Neural cell (in vitro differentiated cells): Measurements from ENCODE around the gene SLC49A4. TPM values are rescaled to one million over a fixed set of nuclear protein-coding genes. Genes with fewer than 3 reads are reported as not detected.

ENCODE experiments used
- H2AFZ ChIP-seq: fragments of 200-600, 300-800 bp; sonication (generic), shearing (Covaris generic); 2 replicates; pipeline ENCODE4 v1.6.0; 2014; ENCODE audit warnings: low read depth, mild to moderate bottlenecking, antibody characterized with exemption, low read length, moderate library complexity
- H3F3A ChIP-seq: fragments of 200-600 bp; shearing (Covaris generic); 2 replicates; pipeline ENCODE4 v1.6.1; 2016; ENCODE audit warnings: mild to moderate bottlenecking, moderate library complexity, mixed read lengths, antibody characterized with exemption, low read length; ENCODE audit not compliant: insufficient read depth, poor library complexity, severe bottlenecking
- H3K27ac ChIP-seq: fragments of 200-600, 300-800 bp; sonication (generic), shearing (Covaris generic); 2 replicates; pipeline ENCODE4 v1.5.1; 2014; ENCODE audit warnings: mild to moderate bottlenecking, low read length, moderate library complexity
- H3K27me3 ChIP-seq: fragments of 300-800, 200-600 bp; sonication (generic), shearing (Covaris generic); 2 replicates; pipeline ENCODE4 v1.6.0; 2014; ENCODE audit warnings: mild to moderate bottlenecking, low read depth, low read length, moderate library complexity; ENCODE audit not compliant: insufficient read depth
- H3K36me3 ChIP-seq: fragments of 300-800, 200-600 bp; sonication (generic), shearing (Covaris generic); 2 replicates; pipeline ENCODE4 v1.5.1; 2014; ENCODE audit warnings: mild to moderate bottlenecking, antibody characterized with exemption, low read length, moderate library complexity; ENCODE audit not compliant: insufficient read depth
- H3K4me2 ChIP-seq: fragments of 300-800, 200-600 bp; sonication (generic), shearing (Covaris generic); 2 replicates; pipeline ENCODE4 v1.6.0; 2014; ENCODE audit warnings: mild to moderate bottlenecking, low read length
- H3K4me3 ChIP-seq: fragments of 300-800, 200-600 bp; sonication (generic), shearing (Covaris generic); 2 replicates; pipeline ENCODE4 v1.5.1; 2014; ENCODE audit warnings: mild to moderate bottlenecking, low read length, moderate library complexity
- H3K79me2 ChIP-seq: fragments of 200-600 bp; shearing (Covaris generic); replicated peaks from 2 replicates; pipeline ENCODE4 v1.6.0; 2014; ENCODE audit warnings: mild to moderate bottlenecking, low read length, moderate library complexity; ENCODE audit not compliant: insufficient read depth
- H3K9ac ChIP-seq: fragments of 300-800, 200-600 bp; sonication (generic), shearing (Covaris generic); 2 replicates; pipeline ENCODE4 v1.6.1; 2016; ENCODE audit warnings: mild to moderate bottlenecking, low read length, mixed read lengths
- H3K9me2 ChIP-seq: fragments of 200-600 bp; shearing (Covaris generic); 2 replicates; pipeline ENCODE4 v1.6.1; 2016; ENCODE audit warnings: mild to moderate bottlenecking, low read length, mixed read lengths; ENCODE audit not compliant: insufficient read depth
- H3K9me3 ChIP-seq: fragments of 200-600, 300-800 bp; sonication (generic), shearing (Covaris generic); 2 replicates; pipeline ENCODE4 v1.6.1; 2016; ENCODE audit warnings: mild to moderate bottlenecking, mixed run types, low read length, moderate library complexity, mixed read lengths
- H4K20me1 ChIP-seq: fragments of 200-600 bp; shearing (Covaris generic); 2 replicates; pipeline ENCODE4 v1.6.1; 2016; ENCODE audit warnings: mild to moderate bottlenecking, mixed run types; ENCODE audit not compliant: insufficient read depth
- CTCF ChIP-seq: fragments of 450-650 bp; IDR thresholded peaks from 2 replicates; pipeline ENCODE4 v1.5.1; 2014; ENCODE audit warnings: antibody characterized with exemption, mild to moderate bottlenecking, moderate library complexity; ENCODE audit not compliant: poor library complexity, severe bottlenecking
- EP300 ChIP-seq: fragments of 450-650 bp; conservative IDR thresholded peaks from 2 replicates; pipeline ENCODE4 v1.6.1; 2014; ENCODE audit warnings: antibody characterized with exemption, mild to moderate bottlenecking, moderate library complexity; ENCODE audit not compliant: poor library complexity, severe bottlenecking
- EZH2 ChIP-seq: fragments of 200-600, 300-800 bp; shearing (Covaris generic), sonication (generic); IDR thresholded peaks from 2 replicates; pipeline ENCODE4 v1.6.1; 2014; ENCODE audit warnings: antibody characterized with exemption, low read length, borderline replicate concordance, mild to moderate bottlenecking; ENCODE audit not compliant: insufficient read depth, poor library complexity, severe bottlenecking
- MXI1 ChIP-seq: fragments of 450-650 bp; conservative IDR thresholded peaks from 2 replicates; pipeline ENCODE4 v1.6.1; 2014; ENCODE audit warnings: antibody characterized with exemption, mild to moderate bottlenecking; ENCODE audit not compliant: poor library complexity, severe bottlenecking
- POLR2AphosphoS5 ChIP-seq: IDR thresholded peaks from 2 replicates; pipeline ENCODE4 v1.6.1; 2012
- RAD21 ChIP-seq: fragments of 450-650 bp; conservative IDR thresholded peaks from 2 replicates; pipeline ENCODE4 v1.6.1; 2014; ENCODE audit warnings: antibody characterized with exemption, mild to moderate bottlenecking, moderate library complexity
- REST ChIP-seq: IDR thresholded peaks from 2 replicates; pipeline ENCODE4 v1.6.1; 2012; ENCODE audit warnings: borderline replicate concordance
- SMC3 ChIP-seq: fragments of 450-650 bp; conservative IDR thresholded peaks from 2 replicates; pipeline ENCODE4 v1.6.1; 2014; ENCODE audit warnings: antibody characterized with exemption, mild to moderate bottlenecking, moderate library complexity; ENCODE audit not compliant: poor library complexity
- TAF1 ChIP-seq: IDR thresholded peaks from 2 replicates; pipeline ENCODE4 v1.6.1; 2012; ENCODE audit warnings: low read depth
- polyA plus RNA-seq: library from polyadenylated mRNA; depleted of rRNA; stranded (reverse); fragments of >200 nt; gene quantifications from 2 replicates; pipeline ENCODE4 v1.2.3, GENCODE V29; 2014

SLC49A4 gene
- polyA plus RNA-seq, 1 donor from 2014 or later = 16.2 TPM

GRCh38 chr3:122857019-122857418 is 62.1 kb downstream of the SLC49A4 start:
- H2AFZ ChIP-seq = no peak overlapping the region
- H3K27ac ChIP-seq = no peak overlapping the region
- no peaks in the 10 kb centered on the region for H3K36me3 ChIP-seq
- no peaks in the 10 kb centered on the region for H3K9me3 ChIP-seq
- TF ChIP-seq REST = no peak
- TF ChIP-seq EP300 = no peak
- TF ChIP-seq POLR2AphosphoS5 = no peak
- no peak for TF ChIP-seq MXI1
- TF ChIP-seq SMC3 = no peak
- TF ChIP-seq RAD21 = no peak
- TF ChIP-seq TAF1 = no peak
- no peak for TF ChIP-seq CTCF
- TF ChIP-seq EZH2 = no peak
- H4K20me1 ChIP-seq = no peaks in the 10 kb centered on the region
- no peak overlapping the region for H3K9ac ChIP-seq
- H3K4me3 ChIP-seq = no peak overlapping the region
- H3K4me2 ChIP-seq = no peak overlapping the region
- no peaks in the 10 kb centered on the region for H3F3A ChIP-seq
- no peaks in the 10 kb centered on the region for H3K79me2 ChIP-seq
- H3K9me2 ChIP-seq = no peaks in the 10 kb centered on the region
- H3K27me3 ChIP-seq = no peaks in the 10 kb centered on the region

GRCh38 chr3:122858373-122858772 is 63.5 kb downstream of the SLC49A4 start:
- Histone ChIP-seq H3K79me2 (no peaks in the 10 kb centered on the region), H3K27ac (no peak overlapping the region), H3K9me2 (no peaks in the 10 kb centered on the region), H3K36me3 (no peaks in the 10 kb centered on the region), H3F3A (no peaks in the 10 kb centered on the region), H2AFZ (no peak overlapping the region), H4K20me1 (no peaks in the 10 kb centered on the region), H3K4me3 (no peak overlapping the region), H3K4me2 (no peak overlapping the region), H3K27me3 (no peaks in the 10 kb centered on the region), H3K9ac (no peak overlapping the region), H3K9me3 (no peaks in the 10 kb centered on the region)
- no peak for TF ChIP-seq MXI1
- TF ChIP-seq RAD21 = peak; percentile 76
- TF ChIP-seq EP300 = no peak
- TF ChIP-seq EZH2 = no peak
- peak; percentile 86 for TF ChIP-seq SMC3
- TF ChIP-seq CTCF = peak; percentile 73
- TF ChIP-seq TAF1 = no peak
- TF ChIP-seq POLR2AphosphoS5 = no peak
- TF ChIP-seq REST = no peak
